ENCODE data around the gene NDUFS6.

The NDUFS6 gene

DNA sequence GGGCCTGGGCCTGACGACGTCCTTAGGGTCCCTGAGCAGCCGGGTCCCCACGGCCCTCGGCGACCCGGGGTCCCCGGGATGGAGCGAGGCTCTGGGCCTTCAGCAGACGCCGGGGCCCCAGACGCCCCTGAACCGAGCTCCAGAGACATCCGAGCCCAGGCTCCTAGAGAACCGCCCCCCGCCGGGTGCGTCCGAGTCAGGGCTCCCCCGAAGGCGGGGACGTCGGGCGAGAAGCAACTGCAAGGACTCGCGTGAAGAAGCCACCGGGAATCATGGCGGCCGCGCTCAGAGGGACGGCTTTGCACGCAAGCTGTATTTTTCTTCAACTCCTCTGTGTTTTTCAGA lies 56.0 kb downstream of the NDUFS6 start:
- no peak for DNase-seq

- no peak for DNase-seq
Measured at GRCh38 chr5:1858436-1858835, 57.2 kb downstream of the NDUFS6 start.

- no peak for DNase-seq
Measured at GRCh38 chr5:1859099-1859498, 57.9 kb downstream of the NDUFS6 start.

- DNase-seq = no peak
Measured at GRCh38 chr5:1860021-1860610, 58.9 kb downstream of the NDUFS6 start.

DNA sequence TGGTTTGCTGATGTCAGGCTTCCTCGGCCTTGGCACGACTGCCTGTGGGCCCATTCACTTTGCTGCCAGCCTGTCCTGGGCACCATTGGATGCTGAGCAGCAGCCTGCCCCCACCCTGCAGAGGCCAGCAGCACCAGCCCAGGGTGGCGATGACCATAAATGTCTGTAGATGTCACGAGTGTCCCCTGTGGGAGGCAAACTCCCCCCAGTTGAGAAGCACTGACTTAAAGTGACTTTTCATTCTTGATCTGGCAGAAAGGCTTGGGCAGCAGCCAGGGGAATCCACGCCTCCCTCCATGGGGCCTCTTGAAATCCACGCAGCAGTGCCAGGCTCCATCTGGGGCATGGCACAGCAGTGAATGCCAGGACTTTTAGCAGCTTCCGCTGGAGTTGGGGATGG lies 59.7 kb downstream of the NDUFS6 start:
- DNase-seq = no peak

- DNase-seq = no peak
Measured at GRCh38 chr5:1864896-1865440, 63.8 kb downstream of the NDUFS6 start.

DNA sequence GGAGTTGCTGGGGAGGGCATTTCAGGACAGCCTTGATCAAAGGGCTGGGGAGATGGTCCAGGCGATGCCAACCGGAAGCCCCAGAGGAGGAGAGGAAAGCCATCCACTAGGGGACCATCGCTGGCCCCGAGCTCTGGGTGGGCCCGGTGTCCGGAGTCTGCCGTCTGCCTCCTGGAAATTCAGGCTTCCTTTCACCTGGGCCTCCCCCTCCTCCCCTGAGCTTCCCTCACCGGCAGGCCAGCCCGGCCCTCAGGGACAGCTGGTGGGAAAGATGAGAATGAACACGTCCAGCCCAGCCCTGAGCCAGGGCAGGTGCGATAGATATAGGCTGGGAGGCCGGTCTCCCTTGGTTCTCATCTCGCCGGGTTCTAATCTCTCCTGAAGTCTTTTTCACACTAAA lies 64.3 kb downstream of the NDUFS6 start:
- no peak for DNase-seq
